GM12878 (cell line): Measurements from ENCODE around the gene ZNF324. TPM values are rescaled to one million over a fixed set of nuclear protein-coding genes. Genes with fewer than 3 reads are reported as not detected.

Experiments used
- polyA plus RNA-seq, 11 experiments: library from polyadenylated mRNA; depleted of rRNA in 4 of 11; unstranded in 6 of 11; stranded (reverse) in 5 of 11; fragments of >200 nt; fragmentation: Nextera tagmentation in 4 of 11; fragmentation: Illumina TruSeq in 1 of 11; extraction: Ambion mirVana in 4 of 11; extraction: Trizol in 1 of 11; gene quantifications; 1 replicate in 1 of 11; 2 replicates in 10 of 11; pipeline versions ENCODE4 v1.2.1 to v1.2.3, GENCODE V29; 2011 to 2016; ENCODE audit warnings: inconsistent platforms in 2 of 11, missing spikeins in 2 of 11, low read depth in 1 of 11
- total RNA-seq, 4 experiments: library from RNA; depleted of rRNA in 3 of 4; stranded (reverse); fragments of >200 nt in 3 of 4; fragmentation: Illumina TruSeq in 1 of 4; extraction: Trizol in 1 of 4; gene quantifications; 2 replicates each; pipeline versions ENCODE4 v1.2.1 to v1.2.3, GENCODE V29; 2013 to 2021
- TF ChIP-seq, protein P1 (sequence below): fragments of 450-650 bp; formaldehyde crosslinking; IDR thresholded peaks from 2 replicates; pipeline ENCODE4 v1.4.0; 2022; ENCODE audit warnings: mild to moderate bottlenecking, moderate library complexity
- TF ChIP-seq, protein P2 (sequence below), 3 experiments: IDR thresholded peaks in 2 of 3; conservative IDR thresholded peaks in 1 of 3; 2 replicates each; pipeline ENCODE4 v1.5.1; 2011; ENCODE audit warnings: low read depth in 3 of 3, low read length in 3 of 3, mild to moderate bottlenecking in 3 of 3, control low read depth in 2 of 3, moderate library complexity in 2 of 3, inconsistent platforms in 1 of 3, mixed read lengths in 1 of 3; ENCODE audit not compliant: control insufficient read depth in 2 of 3, insufficient read depth in 1 of 3; ENCODE audit errors: extremely low read depth in 1 of 3
- TF ChIP-seq, protein P3 (sequence below): fragments of 150-350 bp; IDR thresholded peaks from 2 replicates; pipeline ENCODE4 v1.6.1; 2014; ENCODE audit warnings: mild to moderate bottlenecking, low read depth, low read length
- TF ChIP-seq, protein P4 (sequence below): fragments of 450-650 bp; formaldehyde crosslinking; IDR thresholded peaks from 2 replicates; pipeline ENCODE4 v1.5.0; 2022; ENCODE audit warnings: mild to moderate bottlenecking, missing genetic modification characterization

Gene ZNF324
- total and polyA plus RNA-seq, 10 of the 15 experiments (the other 5 are each of a cell fraction or from before 2014, with no cell fraction given), result 0.71 to 13.9 (median 7.0) TPM

DNA sequence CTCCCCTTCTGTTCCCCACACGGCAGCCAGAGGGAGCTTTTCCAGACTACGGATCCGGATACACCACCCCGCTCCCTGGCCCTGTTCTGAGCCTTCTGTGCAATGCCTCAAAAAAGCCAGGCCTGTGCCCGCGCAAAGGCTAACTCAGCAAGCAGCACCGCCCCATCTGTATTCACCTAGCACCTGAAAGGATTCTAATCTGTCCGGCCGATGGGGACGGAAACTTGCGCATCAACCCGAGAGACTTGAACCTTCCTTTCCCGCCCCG is 52.1 kb downstream of the ZNF324 start (continued):
- TF ChIP-seq, protein P1, sequence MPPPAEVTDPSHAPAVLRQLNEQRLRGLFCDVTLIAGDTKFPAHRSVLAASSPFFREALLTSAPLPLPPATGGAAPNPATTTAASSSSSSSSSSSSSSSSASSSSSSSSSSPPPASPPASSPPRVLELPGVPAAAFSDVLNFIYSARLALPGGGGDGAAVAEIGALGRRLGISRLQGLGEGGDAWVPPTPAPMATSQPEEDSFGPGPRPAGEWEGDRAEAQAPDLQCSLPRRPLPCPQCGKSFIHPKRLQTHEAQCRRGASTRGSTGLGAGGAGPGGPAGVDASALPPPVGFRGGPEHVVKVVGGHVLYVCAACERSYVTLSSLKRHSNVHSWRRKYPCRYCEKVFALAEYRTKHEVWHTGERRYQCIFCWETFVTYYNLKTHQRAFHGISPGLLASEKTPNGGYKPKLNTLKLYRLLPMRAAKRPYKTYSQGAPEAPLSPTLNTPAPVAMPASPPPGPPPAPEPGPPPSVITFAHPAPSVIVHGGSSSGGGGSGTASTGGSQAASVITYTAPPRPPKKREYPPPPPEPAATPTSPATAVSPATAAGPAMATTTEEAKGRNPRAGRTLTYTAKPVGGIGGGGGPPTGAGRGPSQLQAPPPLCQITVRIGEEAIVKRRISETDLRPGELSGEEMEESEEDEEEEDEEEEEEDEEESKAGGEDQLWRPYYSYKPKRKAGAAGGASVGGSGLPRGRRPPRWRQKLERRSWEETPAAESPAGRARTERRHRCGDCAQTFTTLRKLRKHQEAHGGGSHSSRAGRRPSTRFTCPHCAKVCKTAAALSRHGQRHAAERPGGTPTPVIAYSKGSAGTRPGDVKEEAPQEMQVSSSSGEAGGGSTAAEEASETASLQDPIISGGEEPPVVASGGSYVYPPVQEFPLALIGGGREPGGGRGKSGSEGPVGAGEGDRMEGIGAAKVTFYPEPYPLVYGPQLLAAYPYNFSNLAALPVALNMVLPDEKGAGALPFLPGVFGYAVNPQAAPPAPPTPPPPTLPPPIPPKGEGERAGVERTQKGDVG (CRISPR knock-in tag), result no peak
- TF ChIP-seq, protein P2, sequence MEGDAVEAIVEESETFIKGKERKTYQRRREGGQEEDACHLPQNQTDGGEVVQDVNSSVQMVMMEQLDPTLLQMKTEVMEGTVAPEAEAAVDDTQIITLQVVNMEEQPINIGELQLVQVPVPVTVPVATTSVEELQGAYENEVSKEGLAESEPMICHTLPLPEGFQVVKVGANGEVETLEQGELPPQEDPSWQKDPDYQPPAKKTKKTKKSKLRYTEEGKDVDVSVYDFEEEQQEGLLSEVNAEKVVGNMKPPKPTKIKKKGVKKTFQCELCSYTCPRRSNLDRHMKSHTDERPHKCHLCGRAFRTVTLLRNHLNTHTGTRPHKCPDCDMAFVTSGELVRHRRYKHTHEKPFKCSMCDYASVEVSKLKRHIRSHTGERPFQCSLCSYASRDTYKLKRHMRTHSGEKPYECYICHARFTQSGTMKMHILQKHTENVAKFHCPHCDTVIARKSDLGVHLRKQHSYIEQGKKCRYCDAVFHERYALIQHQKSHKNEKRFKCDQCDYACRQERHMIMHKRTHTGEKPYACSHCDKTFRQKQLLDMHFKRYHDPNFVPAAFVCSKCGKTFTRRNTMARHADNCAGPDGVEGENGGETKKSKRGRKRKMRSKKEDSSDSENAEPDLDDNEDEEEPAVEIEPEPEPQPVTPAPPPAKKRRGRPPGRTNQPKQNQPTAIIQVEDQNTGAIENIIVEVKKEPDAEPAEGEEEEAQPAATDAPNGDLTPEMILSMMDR (IDR thresholded peaks at IDR 0.05 in 2 of 3, conservative IDR thresholded peaks at IDR 0.05 in 1 of 3; ENCODE audit: control insufficient read depth in 2 of 3, extremely low read depth in 1 of 3, insufficient read depth in 1 of 3, low read depth in 3 of 3, low read length in 3 of 3), result peak in 2 of 3 experiments; percentile 58 to 65; a peak in 3 of 6 replicates
- TF ChIP-seq, protein P3, sequence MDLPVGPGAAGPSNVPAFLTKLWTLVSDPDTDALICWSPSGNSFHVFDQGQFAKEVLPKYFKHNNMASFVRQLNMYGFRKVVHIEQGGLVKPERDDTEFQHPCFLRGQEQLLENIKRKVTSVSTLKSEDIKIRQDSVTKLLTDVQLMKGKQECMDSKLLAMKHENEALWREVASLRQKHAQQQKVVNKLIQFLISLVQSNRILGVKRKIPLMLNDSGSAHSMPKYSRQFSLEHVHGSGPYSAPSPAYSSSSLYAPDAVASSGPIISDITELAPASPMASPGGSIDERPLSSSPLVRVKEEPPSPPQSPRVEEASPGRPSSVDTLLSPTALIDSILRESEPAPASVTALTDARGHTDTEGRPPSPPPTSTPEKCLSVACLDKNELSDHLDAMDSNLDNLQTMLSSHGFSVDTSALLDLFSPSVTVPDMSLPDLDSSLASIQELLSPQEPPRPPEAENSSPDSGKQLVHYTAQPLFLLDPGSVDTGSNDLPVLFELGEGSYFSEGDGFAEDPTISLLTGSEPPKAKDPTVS, result no peak
- TF ChIP-seq, protein P4, sequence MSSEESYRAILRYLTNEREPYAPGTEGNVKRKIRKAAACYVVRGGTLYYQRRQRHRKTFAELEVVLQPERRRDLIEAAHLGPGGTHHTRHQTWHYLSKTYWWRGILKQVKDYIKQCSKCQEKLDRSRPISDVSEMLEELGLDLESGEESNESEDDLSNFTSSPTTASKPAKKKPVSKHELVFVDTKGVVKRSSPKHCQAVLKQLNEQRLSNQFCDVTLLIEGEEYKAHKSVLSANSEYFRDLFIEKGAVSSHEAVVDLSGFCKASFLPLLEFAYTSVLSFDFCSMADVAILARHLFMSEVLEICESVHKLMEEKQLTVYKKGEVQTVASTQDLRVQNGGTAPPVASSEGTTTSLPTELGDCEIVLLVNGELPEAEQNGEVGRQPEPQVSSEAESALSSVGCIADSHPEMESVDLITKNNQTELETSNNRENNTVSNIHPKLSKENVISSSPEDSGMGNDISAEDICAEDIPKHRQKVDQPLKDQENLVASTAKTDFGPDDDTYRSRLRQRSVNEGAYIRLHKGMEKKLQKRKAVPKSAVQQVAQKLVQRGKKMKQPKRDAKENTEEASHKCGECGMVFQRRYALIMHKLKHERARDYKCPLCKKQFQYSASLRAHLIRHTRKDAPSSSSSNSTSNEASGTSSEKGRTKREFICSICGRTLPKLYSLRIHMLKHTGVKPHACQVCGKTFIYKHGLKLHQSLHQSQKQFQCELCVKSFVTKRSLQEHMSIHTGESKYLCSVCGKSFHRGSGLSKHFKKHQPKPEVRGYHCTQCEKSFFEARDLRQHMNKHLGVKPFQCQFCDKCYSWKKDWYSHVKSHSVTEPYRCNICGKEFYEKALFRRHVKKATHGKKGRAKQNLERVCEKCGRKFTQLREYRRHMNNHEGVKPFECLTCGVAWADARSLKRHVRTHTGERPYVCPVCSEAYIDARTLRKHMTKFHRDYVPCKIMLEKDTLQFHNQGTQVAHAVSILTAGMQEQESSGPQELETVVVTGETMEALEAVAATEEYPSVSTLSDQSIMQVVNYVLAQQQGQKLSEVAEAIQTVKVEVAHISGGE, result no peak
